ENCODE measurements around the gene NEIL1. TPM values are rescaled to one million over a fixed set of nuclear protein-coding genes. Genes with fewer than 3 reads are reported as not detected.
"Not testable (repeated sequence)": the region's sequence is repeated elsewhere in the genome, so short reads cannot be mapped to it uniquely, and the experiment has no call there.

NEIL1 gene
- total RNA-seq, 1 experiment from 2014 or later: 12.3 TPM

DNA sequence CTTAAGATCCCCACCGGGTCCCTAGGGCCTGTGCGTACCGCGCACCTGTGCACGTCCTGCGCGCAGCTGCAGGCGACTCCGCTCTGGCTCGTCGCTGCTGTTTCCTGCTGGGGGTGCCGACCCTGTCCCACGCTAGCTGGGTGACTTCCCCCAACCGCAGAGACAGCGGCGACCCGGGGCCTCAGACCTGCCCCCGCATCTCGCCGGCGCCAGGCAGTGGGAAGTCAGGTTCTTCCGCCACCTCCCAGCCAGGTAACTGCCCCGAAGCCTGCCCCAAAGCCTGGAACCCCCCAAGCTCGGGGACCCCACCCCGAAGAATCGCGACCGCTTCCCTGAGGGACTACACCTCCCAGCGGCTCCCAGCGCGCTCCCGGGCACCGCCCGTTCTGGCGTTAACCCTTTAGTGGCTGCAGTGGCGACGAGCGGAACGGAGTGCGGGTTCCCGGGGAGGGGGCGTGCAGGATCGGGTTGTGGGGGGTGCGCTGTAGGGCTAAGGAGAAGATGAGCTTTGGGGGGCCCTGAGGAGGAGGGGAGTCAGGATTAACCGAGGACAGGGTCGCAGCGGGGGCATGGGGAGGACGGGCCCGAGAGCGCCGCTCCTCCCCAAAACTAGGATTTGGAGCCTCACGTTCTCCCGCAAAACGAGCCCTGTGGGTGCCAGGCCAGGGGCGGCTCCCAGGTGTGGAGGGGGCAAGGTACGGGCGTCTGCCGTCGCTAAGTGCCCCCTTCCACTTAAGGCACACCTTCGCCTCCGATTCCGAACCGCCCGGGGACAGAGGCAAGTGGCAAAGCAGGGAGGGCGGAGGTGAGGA is 589 bp downstream of the NEIL1 start:
- Mint-ChIP-seq H3K27me3 (ENCODE audit: insufficient read depth, unreplicated experiment) (peaks cover 4% of the 10 kb centered on the region), H3K27ac (ENCODE audit: unreplicated experiment) (peak overlapping the region; percentile 57), H3K9me3 (ENCODE audit: unreplicated experiment) (no peaks in the 10 kb centered on the region), H3K4me3 (ENCODE audit: unreplicated experiment) (peak overlapping the region; percentile 93), H3K36me3 (ENCODE audit: insufficient read depth, unreplicated experiment) (peaks cover 7% of the 10 kb centered on the region), H3K4me1 (ENCODE audit: low read depth, unreplicated experiment) (no peaks in the 10 kb centered on the region)
- H3K36me3 ChIP-seq (ENCODE audit: control insufficient read depth, insufficient read depth, low read length): no peaks in the 10 kb centered on the region
- H3K27me3 ChIP-seq (replicated peaks; ENCODE audit: control insufficient read depth, insufficient read depth, low read length): no peaks in the 10 kb centered on the region
- no TSS peak for BruUV-seq (replicated peaks)
- peaks cover 5% of the 10 kb centered on the region; the same call in 1 of the 2 replicates for H3K4me1 ChIP-seq
- no peaks in the 10 kb centered on the region for H3K9me3 ChIP-seq
- peak overlapping the region; percentile 71 for H3K4me3 ChIP-seq (ENCODE audit: low read depth, low read length)
- intact Hi-C loops (cut with micrococcal nuclease; ENCODE audit: unreplicated experiment): no loop called here
- peak; percentile 65 to 76 for DNase-seq
- ChIA-PET POLR2A (interaction anchor here (0.7 kb wide), 1 partner anchor 20 kb away, joined by 3 read pairs; no protein-coding TSS in a partner anchor), CTCF (interaction anchor here (1.0 kb wide), 1 partner anchor 21 kb away, joined by 3 read pairs; no protein-coding TSS in a partner anchor)
- TF ChIP-seq, protein P1, sequence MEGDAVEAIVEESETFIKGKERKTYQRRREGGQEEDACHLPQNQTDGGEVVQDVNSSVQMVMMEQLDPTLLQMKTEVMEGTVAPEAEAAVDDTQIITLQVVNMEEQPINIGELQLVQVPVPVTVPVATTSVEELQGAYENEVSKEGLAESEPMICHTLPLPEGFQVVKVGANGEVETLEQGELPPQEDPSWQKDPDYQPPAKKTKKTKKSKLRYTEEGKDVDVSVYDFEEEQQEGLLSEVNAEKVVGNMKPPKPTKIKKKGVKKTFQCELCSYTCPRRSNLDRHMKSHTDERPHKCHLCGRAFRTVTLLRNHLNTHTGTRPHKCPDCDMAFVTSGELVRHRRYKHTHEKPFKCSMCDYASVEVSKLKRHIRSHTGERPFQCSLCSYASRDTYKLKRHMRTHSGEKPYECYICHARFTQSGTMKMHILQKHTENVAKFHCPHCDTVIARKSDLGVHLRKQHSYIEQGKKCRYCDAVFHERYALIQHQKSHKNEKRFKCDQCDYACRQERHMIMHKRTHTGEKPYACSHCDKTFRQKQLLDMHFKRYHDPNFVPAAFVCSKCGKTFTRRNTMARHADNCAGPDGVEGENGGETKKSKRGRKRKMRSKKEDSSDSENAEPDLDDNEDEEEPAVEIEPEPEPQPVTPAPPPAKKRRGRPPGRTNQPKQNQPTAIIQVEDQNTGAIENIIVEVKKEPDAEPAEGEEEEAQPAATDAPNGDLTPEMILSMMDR (IDR thresholded peaks at IDR 0.05; ENCODE audit: insufficient read depth in 1 of 2, low read depth in 1 of 2, low read length in 1 of 2, severe bottlenecking in 1 of 2, unreplicated experiment in 1 of 2): no peak

DNA sequence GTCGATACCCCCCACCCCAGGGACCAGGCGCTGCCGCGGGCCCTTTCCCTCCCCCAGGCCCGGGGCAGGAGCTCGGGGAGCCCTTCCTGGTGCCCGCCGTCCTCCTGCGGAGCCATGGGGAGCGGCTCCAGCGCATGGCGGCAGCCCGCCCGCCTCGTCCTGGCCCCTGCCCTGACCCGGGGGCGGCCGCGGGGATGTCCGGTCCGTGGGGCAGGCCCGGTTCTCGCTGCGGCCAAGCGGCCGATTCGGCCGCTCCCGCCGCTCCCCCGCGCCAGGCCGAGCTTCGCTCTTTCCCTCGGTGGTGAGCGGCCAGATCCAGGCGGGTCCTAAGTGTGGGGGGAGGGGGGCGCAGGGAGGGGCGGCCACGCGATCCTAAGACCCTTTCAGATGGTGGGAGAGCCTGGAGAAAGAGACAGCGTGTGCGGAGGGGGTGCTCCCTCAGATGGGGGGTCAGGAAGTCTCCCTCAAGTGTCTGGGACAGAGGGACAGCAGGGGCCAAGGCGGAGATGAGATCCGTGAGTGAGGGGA is 1.3 kb downstream of the NEIL1 start:
- POLR2A ChIA-PET: interaction anchor here (0.7 kb wide), 1 partner anchor 20 kb away, joined by 3 read pairs; no protein-coding TSS in a partner anchor
- Mint-ChIP-seq H3K36me3 (ENCODE audit: insufficient read depth, unreplicated experiment) (peaks cover 7% of the 10 kb centered on the region), H3K4me1 (ENCODE audit: low read depth, unreplicated experiment) (no peaks in the 10 kb centered on the region), H3K27me3 (ENCODE audit: insufficient read depth, unreplicated experiment) (peaks cover 4% of the 10 kb centered on the region), H3K9me3 (ENCODE audit: unreplicated experiment) (no peaks in the 10 kb centered on the region), H3K4me3 (ENCODE audit: unreplicated experiment) (peak overlapping the region; percentile 93), H3K27ac (ENCODE audit: unreplicated experiment) (no peak overlapping the region)
- Histone ChIP-seq H3K27me3 (replicated peaks; ENCODE audit: control insufficient read depth, insufficient read depth, low read length) (no peaks in the 10 kb centered on the region), H3K4me1 (peaks cover 5% of the 10 kb centered on the region; the same call in 1 of the 2 replicates), H3K9me3 (no peaks in the 10 kb centered on the region), H3K4me3 (ENCODE audit: low read depth, low read length) (peak overlapping the region; percentile 71), H3K36me3 (ENCODE audit: control insufficient read depth, insufficient read depth, low read length) (no peaks in the 10 kb centered on the region)
- intact Hi-C loops (cut with micrococcal nuclease; ENCODE audit: unreplicated experiment): no loop called here
- DNase-seq: no peak
- BruUV-seq (replicated peaks): no TSS peak
- CTCF ChIA-PET: interaction anchor here (1.0 kb wide), 1 partner anchor 20 kb away, joined by 3 read pairs; no protein-coding TSS in a partner anchor
- TF ChIP-seq, protein P1 (IDR thresholded peaks at IDR 0.05; ENCODE audit: insufficient read depth in 1 of 2, low read depth in 1 of 2, low read length in 1 of 2, severe bottlenecking in 1 of 2, unreplicated experiment in 1 of 2): no peak

DNA sequence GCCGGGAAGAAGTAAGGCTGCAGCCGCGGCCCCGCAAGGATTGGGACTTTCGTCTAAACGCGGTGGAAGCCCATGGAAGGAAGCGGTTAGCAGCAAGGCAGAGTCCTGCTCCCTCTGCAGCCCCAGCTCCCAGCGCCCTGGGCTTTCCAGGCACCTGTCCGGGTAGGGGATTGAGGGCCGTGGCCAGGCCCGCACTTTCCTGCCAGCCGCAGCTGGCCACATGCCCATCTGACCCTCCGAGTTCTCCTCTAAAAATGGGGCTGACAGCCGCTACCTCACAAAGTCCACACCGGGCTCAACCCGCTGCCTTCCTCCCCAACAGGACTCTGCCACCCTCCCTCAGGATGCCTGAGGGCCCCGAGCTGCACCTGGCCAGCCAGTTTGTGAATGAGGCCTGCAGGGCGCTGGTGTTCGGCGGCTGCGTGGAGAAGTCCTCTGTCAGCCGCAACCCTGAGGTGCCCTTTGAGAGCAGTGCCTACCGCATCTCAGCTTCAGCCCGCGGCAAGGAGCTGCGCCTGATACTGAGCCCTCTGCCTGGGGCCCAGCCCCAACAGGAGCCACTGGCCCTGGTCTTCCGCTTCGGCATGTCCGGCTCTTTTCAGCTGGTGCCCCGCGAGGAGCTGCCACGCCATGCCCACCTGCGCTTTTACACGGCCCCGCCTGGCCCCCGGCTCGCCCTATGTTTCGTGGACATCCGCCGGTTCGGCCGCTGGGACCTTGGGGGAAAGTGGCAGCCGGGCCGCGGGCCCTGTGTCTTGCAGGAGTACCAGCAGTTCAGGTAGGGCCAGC is 1.9 kb downstream of the NEIL1 start:
- no TSS peak for BruUV-seq (replicated peaks)
- POLR2A ChIA-PET: no interaction called here
- peak overlapping the region; percentile 71 for H3K4me3 ChIP-seq (ENCODE audit: low read depth, low read length)
- H3K27me3 Mint-ChIP-seq (ENCODE audit: insufficient read depth, unreplicated experiment): peaks cover 4% of the 10 kb centered on the region
- H3K9me3 Mint-ChIP-seq (ENCODE audit: unreplicated experiment): no peaks in the 10 kb centered on the region
- no peak overlapping the region for H3K27ac Mint-ChIP-seq (ENCODE audit: unreplicated experiment)
- H3K4me1 Mint-ChIP-seq (ENCODE audit: low read depth, unreplicated experiment): no peaks in the 10 kb centered on the region
- H3K4me1 ChIP-seq: peaks cover 5% of the 10 kb centered on the region; the same call in 1 of the 2 replicates
- TF ChIP-seq, protein P1 (IDR thresholded peaks at IDR 0.05; ENCODE audit: insufficient read depth in 1 of 2, low read depth in 1 of 2, low read length in 1 of 2, severe bottlenecking in 1 of 2, unreplicated experiment in 1 of 2): no peak
- H3K9me3 ChIP-seq: no peaks in the 10 kb centered on the region
- intact Hi-C loops (cut with micrococcal nuclease; ENCODE audit: unreplicated experiment): no loop called here
- peaks cover 7% of the 10 kb centered on the region for H3K36me3 Mint-ChIP-seq (ENCODE audit: insufficient read depth, unreplicated experiment)
- no peaks in the 10 kb centered on the region for H3K27me3 ChIP-seq (replicated peaks; ENCODE audit: control insufficient read depth, insufficient read depth, low read length)
- CTCF ChIA-PET: interaction anchor here (1.0 kb wide), 1 partner anchor 19 kb away, joined by 3 read pairs; no protein-coding TSS in a partner anchor
- peak overlapping the region; percentile 93 for H3K4me3 Mint-ChIP-seq (ENCODE audit: unreplicated experiment)
- DNase-seq: peak in 1 of 2 experiments; percentile 31
- no peaks in the 10 kb centered on the region for H3K36me3 ChIP-seq (ENCODE audit: control insufficient read depth, insufficient read depth, low read length)

DNA sequence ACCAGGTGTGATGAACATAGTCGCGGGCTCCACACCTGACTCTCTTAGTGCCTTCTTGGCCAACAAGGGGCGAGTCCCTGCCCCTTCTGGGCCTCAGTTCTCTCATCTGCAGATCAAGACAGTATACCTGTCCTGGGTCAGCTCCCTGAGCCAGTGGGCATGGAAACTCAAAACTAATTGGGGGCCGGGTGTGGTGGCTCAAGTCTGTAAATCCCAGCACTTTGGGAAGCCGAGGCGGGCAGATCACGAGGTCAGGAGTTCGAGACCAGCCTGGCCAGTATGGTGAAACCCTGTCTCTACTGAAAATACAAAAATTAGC is 2.5 kb downstream of the NEIL1 start:
- H3K4me1 Mint-ChIP-seq (ENCODE audit: low read depth, unreplicated experiment); DNase-seq; H3K27me3 Mint-ChIP-seq (ENCODE audit: insufficient read depth, unreplicated experiment); CTCF ChIA-PET; H3K9me3 Mint-ChIP-seq (ENCODE audit: unreplicated experiment); H3K27ac Mint-ChIP-seq (ENCODE audit: unreplicated experiment); POLR2A ChIA-PET; H3K4me1 ChIP-seq; H3K4me3 ChIP-seq (ENCODE audit: low read depth, low read length); H3K27me3 ChIP-seq (replicated peaks; ENCODE audit: control insufficient read depth, insufficient read depth, low read length); H3K9me3 ChIP-seq; H3K36me3 Mint-ChIP-seq (ENCODE audit: insufficient read depth, unreplicated experiment); BruUV-seq (replicated peaks); H3K36me3 ChIP-seq (ENCODE audit: control insufficient read depth, insufficient read depth, low read length); intact Hi-C loops (cut with micrococcal nuclease; ENCODE audit: unreplicated experiment): not testable (repeated sequence)
- H3K4me3 Mint-ChIP-seq (ENCODE audit: unreplicated experiment): peak overlapping the region; percentile 93

Measured in Caco-2 (cell line).